Heart left ventricle (tissue), 16 donors: ENCODE data around the gene NLRX1. TPM values are rescaled to one million over a fixed set of nuclear protein-coding genes. Genes with fewer than 3 reads are reported as not detected.
A peak's percentile ranks its signal among the peaks of the same experiment; 100 is the strongest.

Experiments used
- ATAC-seq, 4 donors: fragments of 200-7000 bp; cut with Tn5 transposase; one replicate each; pipeline ENCODE4 v1.9.1; 2020 to 2022; ENCODE audit warnings: moderate library complexity in 4 of 4, mild to moderate bottlenecking in 3 of 4, moderate number of reproducible peaks in 1 of 4
- DNase-seq, 5 donors: peaks; one replicate each; pipeline ENCODE4 v3.0.0-alpha.2; 2020
- H3K27ac ChIP-seq, 12 donors: fragments of 200-600 bp; sonication (generic) in 4 of 12; one replicate each; pipeline versions ENCODE4 v1.5.0 to v1.8.0; 2016 to 2022; ENCODE audit warnings: mild to moderate bottlenecking in 2 of 12
- H3K27me3 ChIP-seq, 9 donors: fragments of 200-600 bp; sonication (generic) in 2 of 9; one replicate each; pipeline versions ENCODE4 v1.5.1 to v1.8.0; 2016 to 2022; ENCODE audit warnings: mild to moderate bottlenecking in 3 of 9
- H3K36me3 ChIP-seq, 9 donors: fragments of 200-600 bp; sonication (generic) in 2 of 9; one replicate each; pipeline versions ENCODE4 v1.5.0 to v1.8.0; 2018 to 2022; ENCODE audit warnings: mild to moderate bottlenecking in 2 of 9
- H3K4me1 ChIP-seq, 12 donors: fragments of 200-600 bp; sonication (generic) in 4 of 12; one replicate each; pipeline versions ENCODE4 v1.5.0 to v1.8.0; 2016 to 2022; ENCODE audit warnings: mild to moderate bottlenecking in 3 of 12
- H3K4me3 ChIP-seq, 12 donors: fragments of 200-600 bp; sonication (generic) in 4 of 12; one replicate each; pipeline versions ENCODE4 v1.5.0 to v1.8.0; 2017 to 2022; ENCODE audit warnings: mild to moderate bottlenecking in 9 of 12, moderate library complexity in 4 of 12
- H3K9me3 ChIP-seq, 12 donors: fragments of 200-600 bp; sonication (generic) in 4 of 12; one replicate each; pipeline versions ENCODE4 v1.5.0 to v1.8.0; 2016 to 2022; ENCODE audit warnings: mild to moderate bottlenecking in 1 of 12
- CTCF ChIP-seq, 12 donors: fragments of 200-600 bp; sonication (generic) in 4 of 12; IDR thresholded peaks; one replicate each; pipeline versions ENCODE4 v1.5.0 to v1.8.0; 2018 to 2022; ENCODE audit warnings: antibody characterized with exemption in 12 of 12, mild to moderate bottlenecking in 5 of 12
- POLR2A ChIP-seq, 2 donors: fragments of 450-650 bp; IDR thresholded peaks; one replicate each; pipeline ENCODE4 v1.6.1; 2017; ENCODE audit warnings: antibody characterized with exemption in 2 of 2, mild to moderate bottlenecking in 2 of 2, moderate library complexity in 2 of 2
- WGBS, 4 donors: extraction: QIAGEN DNeasy Blood & Tissue Kit in 2 of 4; methylation state at CpG; one replicate each; pipeline versions ENCODE4 v1.1.5 to v1.1.7; 2013 to 2018; 5-methylcytosine and 5-hydroxymethylcytosine counted together
- intact Hi-C, 10 donors: fragments of 100-400 bp; cut with DNase I; formaldehyde crosslinking; loops; one replicate each; pipeline versions ENCODE4 v1.11.1 to v1.14.2; 2022
- polyA plus RNA-seq, 2 donors: library from polyadenylated mRNA; stranded (reverse); fragments of 200-250 nt; gene quantifications; one replicate each; pipeline ENCODE4 v1.2.3, GENCODE V29; 2013
- total RNA-seq, 9 donors: library from RNA; depleted of rRNA in 2 of 9; stranded (reverse); fragments of >200 nt in 2 of 9; fragmentation: NEBNext Ultra II Directional in 3 of 9; extraction: Animal tissue kit (Norgen Biotek cat#: 25700) in 3 of 9; gene quantifications; one replicate each; pipeline versions ENCODE4 v1.1.0 to v1.2.4, GENCODE V29; 2016 to 2023
- donor health status: ischemic (EF 13 %, LVEDD 7.1; RV severe dilation, severe dysfunction).
- donor health status: healthy with polysubstance abuse.
- donor health status: DM: no; HTN: yes; CAD: no.
- donor health status: DM: no; HTN: no; CAD: no.
- donor health status: ischemic (EF 25% LVEDD 6.9; RV normal size, moderate dysfunction).
- donor health status: ischemic (EF 25% LVEDD 5.7; RV mildly dilated, moderate dysfunction).
- donor health status: healthy.
- donor health status: DM: yes; HTN: yes; CAD: no.
- donor health status: ischemic (EF 35%, LVEDD 5.7; RV mildly dilated, moderate dysfunction).
- donor health status: nonischemic (EF 11% LVEDD 7.7; RV severe dilation, severe dysfunction).
- donor health status: DM: yes; HTN: yes; CAD: no.
- donor health status: PGD.
- donor health status: ischemic (EF 29% LVEDD 5.4; RV normal size, mild dysfunction).
- donor health status: nonischemic (EF 23%, LVEDD 6.1; RV moderate dilation, normal function).

The NLRX1 gene
- total and polyA plus RNA-seq, 11 donors, result 10.6 to 47.0 (median 29.5) TPM

- Histone ChIP-seq H3K36me3 (no peaks in the 10 kb centered on the region), H3K4me1 (peaks cover 0 to 16% (median 0%) of the 10 kb centered on the region in 12 donors), H3K27me3 (no peaks in the 10 kb centered on the region), H3K4me3 (no peak overlapping the region), H3K27ac (peak overlapping the region in 1 of 12 donors; percentile 66), H3K9me3 (no peaks in the 10 kb centered on the region)
- TF ChIP-seq POLR2A (IDR thresholded peaks at IDR 0.05) (no peak), CTCF (IDR thresholded peaks at IDR 0.05) (no peak)
- WGBS, 4 donors, result 82 to 89% (median 88%) methylated on average over 4 to 5 of the region's 5 CpGs
- DNase-seq (no peak), ATAC-seq (no peak)
- intact Hi-C loops, result loop anchor here in 3 of 10 donors (5.0 to 10.0 kb wide), 3 partner anchors 46 to 108 kb away; partner anchors contain the start of genes ABCG4 (in 1 of the 3) and HMBS (in 1 of the 3)
Observed at GRCh38 chr11:119193001-119193400, 24.5 kb downstream of the NLRX1 start.

GRCh38 chr11:119193626-119194025 lies 25.1 kb downstream of the NLRX1 start:
- Histone ChIP-seq H3K9me3 (no peaks in the 10 kb centered on the region), H3K4me3 (no peak overlapping the region), H3K27me3 (no peaks in the 10 kb centered on the region), H3K36me3 (no peaks in the 10 kb centered on the region), H3K4me1 (peaks cover 0 to 16% (median 0%) of the 10 kb centered on the region in 12 donors), H3K27ac (no peak overlapping the region)
- 86 to 94% (median 90%) methylated on average over 10 of the region's 10 CpGs for WGBS, 4 donors
- no peak for TF ChIP-seq POLR2A (IDR thresholded peaks at IDR 0.05)
- TF ChIP-seq CTCF (IDR thresholded peaks at IDR 0.05), result no peak
- DNase-seq, result no peak
- no peak for ATAC-seq
- intact Hi-C loops, result loop anchor here in 4 of 10 donors (2.0 to 10.0 kb wide), 4 partner anchors 46 to 109 kb away; partner anchors contain the start of genes ABCG4 (in 1 of the 4) and HMBS (in 1 of the 4)

- no peak for DNase-seq
- no peak for ATAC-seq
- Histone ChIP-seq H3K27ac (no peak overlapping the region), H3K36me3 (no peaks in the 10 kb centered on the region), H3K4me1 (peaks cover 0 to 16% (median 0%) of the 10 kb centered on the region in 12 donors), H3K9me3 (no peaks in the 10 kb centered on the region), H3K4me3 (no peak overlapping the region), H3K27me3 (no peaks in the 10 kb centered on the region)
- intact Hi-C loops, result loop anchor here in 7 of 10 donors (2.0 to 10.0 kb wide), 7 partner anchors 43 to 110 kb away; partner anchors contain the start of genes ABCG4 (in 4 of the 7), DPAGT1 (in 1 of the 7) and HMBS (in 1 of the 7)
- 70 to 84% (median 73%) methylated on average over 7 of the region's 7 CpGs for WGBS, 4 donors
- TF ChIP-seq CTCF (IDR thresholded peaks at IDR 0.05), result no peak
- TF ChIP-seq POLR2A (IDR thresholded peaks at IDR 0.05), result no peak
Observed at GRCh38 chr11:119194811-119195440, 26.4 kb downstream of the NLRX1 start.

GRCh38 chr11:119195680-119196079 lies 27.2 kb downstream of the NLRX1 start:
- intact Hi-C loops, result loop anchor here (1.0 to 10.0 kb wide), 11 partner anchors 27 to 111 kb away; partner anchors contain the start of genes ABCG4 (in 3 of the 10), NLRX1 (in 2 of the 10), DPAGT1 (in 1 of the 10) and HMBS (in 1 of the 10)
- H3K4me3 ChIP-seq, result no peak overlapping the region
- no peak for DNase-seq
- WGBS, 4 donors, result 29 to 44% (median 37%) methylated on average over 6 of the region's 6 CpGs
- peaks cover 0 to 16% (median 0%) of the 10 kb centered on the region in 12 donors for H3K4me1 ChIP-seq
- H3K9me3 ChIP-seq, result no peaks in the 10 kb centered on the region
- no peak overlapping the region for H3K27ac ChIP-seq
- no peaks in the 10 kb centered on the region for H3K36me3 ChIP-seq
- peak in 3 of 4 donors; percentile 45 to 63 (median 62) for ATAC-seq
- TF ChIP-seq CTCF (IDR thresholded peaks at IDR 0.05), result no peak
- no peak for TF ChIP-seq POLR2A (IDR thresholded peaks at IDR 0.05)
- H3K27me3 ChIP-seq, result no peaks in the 10 kb centered on the region
